Myometrial cell (primary cell): ENCODE measurements around the gene DMXL2. TPM values are rescaled to one million over a fixed set of nuclear protein-coding genes. Genes with fewer than 3 reads are reported as not detected.

Experiments used
- total RNA-seq: library from RNA; depleted of rRNA; stranded (reverse); fragments of >200 nt; gene quantifications from 2 replicates; pipeline ENCODE4 v1.2.3, GENCODE V29; 2015

Gene DMXL2
- total RNA-seq = 13.0 and 116 TPM in 2 replicates

GRCh38 chr15:51622604-51623370, at the start of gene DMXL2:
Gene DMXL2 (minus strand): TSS chr15:51622771. CDS start chr15:51622545, 226 bp downstream.

Other genes starting within 250 kb of the DMXL2 start
- gene SCG3, start 58.7 kb upstream of the DMXL2 start, total RNA-seq = not detected in 2 replicates
- gene LYSMD2, start 114.9 kb upstream of the DMXL2 start, total RNA-seq = 4.9 and 16.0 TPM in 2 replicates
- gene TMOD2, start 128.8 kb upstream of the DMXL2 start, total RNA-seq = 1.7 and 4.1 TPM in 2 replicates
- 24.8 and 37.6 TPM in 2 replicates for gene TMOD3, start 206.9 kb upstream of the DMXL2 start, total RNA-seq